HEK293T (cell line): ENCODE results near the gene SUGCT.

Source experiments
- CTCF ChIA-PET: fragments of 350-600 bp; formaldehyde crosslinking; extraction: SDS; loops from one replicate; lab custom pipeline; 2021; ENCODE audit warnings: antibody characterized with exemption, inconsistent platforms; lab: Yijun Ruan, JAX
- POLR2A ChIA-PET: fragments of 350-600 bp; formaldehyde crosslinking; extraction: SDS; loops from one replicate; lab custom pipeline; 2020; ENCODE audit warnings: antibody characterized with exemption, inconsistent platforms; lab: Yijun Ruan, JAX
- DNase-seq: peaks from one replicate; pipeline ENCODE4 v3.0.0; 2012; ENCODE audit warnings: mixed read lengths; ENCODE audit errors: extremely low spot score
- ARNT ChIP-seq: fragments of 450-650 bp; IDR thresholded peaks from 2 replicates; pipeline ENCODE4 v1.6.1; 2017; ENCODE audit warnings: mild to moderate bottlenecking
- BHLHE40 ChIP-seq: fragments of 450-650 bp; IDR thresholded peaks from 2 replicates; pipeline ENCODE4 v1.6.1; 2016; ENCODE audit warnings: mild to moderate bottlenecking, moderate library complexity, borderline replicate concordance
- CTBP1 ChIP-seq: fragments of 450-650 bp; IDR thresholded peaks from 2 replicates; pipeline ENCODE4 v1.6.1; 2016; ENCODE audit warnings: borderline replicate concordance
- ELF4 ChIP-seq: fragments of 450-650 bp; IDR thresholded peaks from 2 replicates; pipeline ENCODE4 v1.6.1; 2017; ENCODE audit warnings: antibody characterized with exemption
- FOXA1 ChIP-seq: fragments of 450-650 bp; IDR thresholded peaks from 2 replicates; pipeline ENCODE4 v1.6.1; 2016; ENCODE audit warnings: mild to moderate bottlenecking
- FOXK2 ChIP-seq: fragments of 450-650 bp; IDR thresholded peaks from 2 replicates; pipeline ENCODE4 v1.6.1; 2016; ENCODE audit warnings: mild to moderate bottlenecking
- FOXM1 ChIP-seq: fragments of 450-650 bp; IDR thresholded peaks from 2 replicates; pipeline ENCODE4 v1.6.1; 2017; ENCODE audit warnings: mild to moderate bottlenecking, borderline replicate concordance
- HDGF ChIP-seq: fragments of 450-650 bp; IDR thresholded peaks from 2 replicates; pipeline ENCODE4 v1.6.1; 2017; ENCODE audit warnings: antibody characterized with exemption, borderline replicate concordance
- L3MBTL2 ChIP-seq: fragments of 450-650 bp; conservative IDR thresholded peaks from 2 replicates; pipeline ENCODE4 v1.6.1; 2016; ENCODE audit warnings: mild to moderate bottlenecking
- LEF1 ChIP-seq: fragments of 450-650 bp; IDR thresholded peaks from 2 replicates; pipeline ENCODE4 v1.6.1; 2017; ENCODE audit warnings: mild to moderate bottlenecking, borderline replicate concordance
- NFRKB ChIP-seq: fragments of 450-650 bp; IDR thresholded peaks from 2 replicates; pipeline ENCODE4 v1.6.1; 2016; ENCODE audit warnings: mild to moderate bottlenecking, moderate library complexity
- PKNOX1 ChIP-seq: fragments of 450-650 bp; IDR thresholded peaks from 2 replicates; pipeline ENCODE4 v1.6.1; 2016
- SP1 ChIP-seq: fragments of 450-650 bp; IDR thresholded peaks from 2 replicates; pipeline ENCODE4 v1.6.1; 2017
- SUZ12 ChIP-seq: fragments of 450-650 bp; IDR thresholded peaks from 2 replicates; pipeline ENCODE4 v1.6.1; 2016; ENCODE audit warnings: mild to moderate bottlenecking
- TARDBP ChIP-seq: fragments of 450-650 bp; IDR thresholded peaks from 2 replicates; pipeline ENCODE4 v1.6.1; 2016
- ZNF384 ChIP-seq: fragments of 450-650 bp; IDR thresholded peaks from 2 replicates; pipeline ENCODE4 v1.6.1; 2016

Gene SUGCT

GRCh38 chr7:40796723-40797122 is 661.9 kb downstream of the SUGCT start:
- ChIA-PET CTCF (no interaction called here), POLR2A (no interaction called here)
- DNase-seq: no peak
- no peak for TF ChIP-seq FOXK2
- no peak for TF ChIP-seq BHLHE40
- TF ChIP-seq LEF1: no peak
- TF ChIP-seq SUZ12: no peak
- TF ChIP-seq L3MBTL2: no peak
- TF ChIP-seq CTBP1: no peak
- TF ChIP-seq PKNOX1: no peak
- no peak for TF ChIP-seq NFRKB
- no peak for TF ChIP-seq TARDBP
- TF ChIP-seq ELF4: no peak
- TF ChIP-seq FOXM1: no peak
- TF ChIP-seq ZNF384: no peak
- TF ChIP-seq FOXA1: no peak
- no peak for TF ChIP-seq HDGF
- no peak for TF ChIP-seq SP1
- no peak for TF ChIP-seq ARNT

- TF ChIP-seq FOXK2 (no peak), SP1 (no peak), ELF4 (no peak), CTBP1 (no peak), LEF1 (no peak), FOXM1 (no peak)
- DNase-seq: no peak
- ChIA-PET CTCF (interaction anchor here (0.6 kb wide), 1 partner anchor 912 kb away, joined by 4 read pairs; no protein-coding TSS in a partner anchor), POLR2A (no interaction called here)
Observed at GRCh38 chr7:40798613-40799012, 663.8 kb downstream of the SUGCT start.

GRCh38 chr7:40799493-40800403 is 664.9 kb downstream of the SUGCT start:
- POLR2A ChIA-PET: no interaction called here
- TF ChIP-seq ZNF384 (no peak), PKNOX1 (no peak), CTBP1 (no peak), NFRKB (no peak), L3MBTL2 (no peak), FOXA1 (no peak)
- CTCF ChIA-PET: no interaction called here
- no peak for DNase-seq

- TF ChIP-seq L3MBTL2: no peak
- no peak for TF ChIP-seq CTBP1
- CTCF ChIA-PET: no interaction called here
- POLR2A ChIA-PET: no interaction called here
- no peak for DNase-seq
Observed at GRCh38 chr7:40800771-40801170, 666.0 kb downstream of the SUGCT start.

- POLR2A ChIA-PET: no interaction called here
- DNase-seq: no peak
- TF ChIP-seq ZNF384: no peak
- CTCF ChIA-PET: no interaction called here
Observed at GRCh38 chr7:40802497-40802896, 667.7 kb downstream of the SUGCT start.

GRCh38 chr7:40804477-40805215 is 669.8 kb downstream of the SUGCT start:
- no peak for TF ChIP-seq PKNOX1
- no peak for TF ChIP-seq TARDBP
- TF ChIP-seq ZNF384: no peak
- DNase-seq: no peak
- CTCF ChIA-PET: no interaction called here
- POLR2A ChIA-PET: no interaction called here

GRCh38 chr7:40805361-40805760 is 670.6 kb downstream of the SUGCT start:
- no peak for DNase-seq
- no peak for TF ChIP-seq FOXK2
- TF ChIP-seq PKNOX1: no peak
- TF ChIP-seq SP1: no peak
- no peak for TF ChIP-seq ZNF384
- no peak for TF ChIP-seq ARNT
- no peak for TF ChIP-seq BHLHE40
- no peak for TF ChIP-seq TARDBP
- TF ChIP-seq NFRKB: no peak
- TF ChIP-seq CTBP1: no peak
- TF ChIP-seq HDGF: no peak
- TF ChIP-seq FOXA1: no peak
- no peak for TF ChIP-seq FOXM1
- no peak for TF ChIP-seq L3MBTL2
- TF ChIP-seq ELF4: no peak
- no peak for TF ChIP-seq LEF1
- TF ChIP-seq SUZ12: no peak
- ChIA-PET POLR2A (no interaction called here), CTCF (no interaction called here)
